ENCODE results near the gene PXT1.

GRCh38 chr6:36376183-36376582 is 66.5 kb downstream of the PXT1 start:
- no peak for TF ChIP-seq POLR2A (IDR thresholded peaks at IDR 0.05)
- no peak for TF ChIP-seq CTCF (IDR thresholded peaks at IDR 0.05)

All from body of pancreas (tissue), 4 donors.